ENCODE results near the gene S1PR3. TPM values are rescaled to one million over a fixed set of nuclear protein-coding genes. Genes with fewer than 3 reads are reported as not detected.

Gene S1PR3
- total RNA-seq, 2 experiments from 2014 or later = not detected

- Mint-ChIP-seq H3K27me3 (ENCODE audit: low read depth) (peaks cover 17% of the 10 kb centered on the region), H3K27ac (no peak overlapping the region), H3K9me3 (ENCODE audit: insufficient read depth) (no peaks in the 10 kb centered on the region), H3K36me3 (ENCODE audit: low read depth) (no peaks in the 10 kb centered on the region), H3K4me1 (ENCODE audit: low read depth) (peaks cover 6% of the 10 kb centered on the region), H3K4me3 (no peak overlapping the region)
- DNase-seq (peak; percentile 7), ATAC-seq (no peak)
- POLR2A ChIA-PET = no interaction called here
- CTCF ChIA-PET = no interaction called here
Observed at GRCh38 chr9:88996921-88997235, 5.6 kb downstream of the S1PR3 start.

- ChIA-PET CTCF (no interaction called here), POLR2A (no interaction called here)
- DNase-seq (peak; percentile 15), ATAC-seq (no peak)
- Mint-ChIP-seq H3K4me1 (ENCODE audit: low read depth) (peaks cover 3% of the 10 kb centered on the region), H3K4me3 (no peak overlapping the region), H3K27me3 (ENCODE audit: low read depth) (peaks cover 14% of the 10 kb centered on the region), H3K36me3 (ENCODE audit: low read depth) (no peaks in the 10 kb centered on the region), H3K9me3 (ENCODE audit: insufficient read depth) (no peaks in the 10 kb centered on the region), H3K27ac (no peak overlapping the region)
Observed at GRCh38 chr9:88997646-88998045, 6.4 kb downstream of the S1PR3 start.

GRCh38 chr9:88998503-88998902, 7.2 kb downstream of the S1PR3 start:
- CTCF ChIA-PET = no interaction called here
- DNase-seq (peak; percentile 17), ATAC-seq (no peak)
- Mint-ChIP-seq H3K36me3 (ENCODE audit: low read depth) (no peaks in the 10 kb centered on the region), H3K27ac (no peak overlapping the region), H3K9me3 (ENCODE audit: insufficient read depth) (no peaks in the 10 kb centered on the region), H3K4me3 (no peak overlapping the region), H3K27me3 (ENCODE audit: low read depth) (peaks cover 9% of the 10 kb centered on the region), H3K4me1 (ENCODE audit: low read depth) (peaks cover 3% of the 10 kb centered on the region)
- POLR2A ChIA-PET = no interaction called here

GRCh38 chr9:88998911-88999310, 7.6 kb downstream of the S1PR3 start:
- DNase-seq = peak; percentile 8
- Mint-ChIP-seq H3K9me3 (ENCODE audit: insufficient read depth) (no peaks in the 10 kb centered on the region), H3K27ac (no peak overlapping the region), H3K36me3 (ENCODE audit: low read depth) (no peaks in the 10 kb centered on the region), H3K4me3 (no peak overlapping the region), H3K4me1 (ENCODE audit: low read depth) (peaks cover 3% of the 10 kb centered on the region), H3K27me3 (ENCODE audit: low read depth) (peaks cover 6% of the 10 kb centered on the region)
- ChIA-PET CTCF (no interaction called here), POLR2A (no interaction called here)
- ATAC-seq = no peak

GRCh38 chr9:89000371-89000781, 9.1 kb downstream of the S1PR3 start:
- H3K27me3 Mint-ChIP-seq (ENCODE audit: low read depth) = peaks cover 11% of the 10 kb centered on the region
- H3K4me3 Mint-ChIP-seq = no peak overlapping the region
- ChIA-PET CTCF (interaction anchor here (0.8 to 1.9 kb wide), 6 partner anchors 8 to 1049 kb away, joined by 3 to 14 read pairs (median 4); no protein-coding TSS in a partner anchor), POLR2A (no interaction called here)
- no peak for DNase-seq
- peaks cover 3% of the 10 kb centered on the region for H3K4me1 Mint-ChIP-seq (ENCODE audit: low read depth)
- H3K27ac Mint-ChIP-seq = no peak overlapping the region
- no peaks in the 10 kb centered on the region for H3K36me3 Mint-ChIP-seq (ENCODE audit: low read depth)
- H3K9me3 Mint-ChIP-seq (ENCODE audit: insufficient read depth) = no peaks in the 10 kb centered on the region
- ATAC-seq = no peak

- no peak overlapping the region for H3K4me3 Mint-ChIP-seq
- H3K27me3 Mint-ChIP-seq (ENCODE audit: low read depth) = peaks cover 14% of the 10 kb centered on the region
- CTCF ChIA-PET = interaction anchor here (0.6 to 1.9 kb wide), 7 partner anchors 9 to 1050 kb away, joined by 3 to 14 read pairs (median 4); no protein-coding TSS in a partner anchor
- H3K27ac Mint-ChIP-seq = no peak overlapping the region
- ATAC-seq = peak; percentile 87
- peak; percentile 85 for DNase-seq
- H3K36me3 Mint-ChIP-seq (ENCODE audit: low read depth) = no peaks in the 10 kb centered on the region
- POLR2A ChIA-PET = no interaction called here
- no peaks in the 10 kb centered on the region for H3K9me3 Mint-ChIP-seq (ENCODE audit: insufficient read depth)
- H3K4me1 Mint-ChIP-seq (ENCODE audit: low read depth) = peaks cover 3% of the 10 kb centered on the region
Observed at GRCh38 chr9:89000973-89001916, 10.0 kb downstream of the S1PR3 start.

GRCh38 chr9:89001917-89002540, 10.8 kb downstream of the S1PR3 start:
- H3K27ac Mint-ChIP-seq = no peak overlapping the region
- CTCF ChIA-PET = interaction anchor here (1.5 to 1.9 kb wide), 2 partner anchors 409 to 417 kb away, joined by 3 to 14 read pairs; no protein-coding TSS in a partner anchor
- peaks cover 14% of the 10 kb centered on the region for H3K27me3 Mint-ChIP-seq (ENCODE audit: low read depth)
- no peaks in the 10 kb centered on the region for H3K36me3 Mint-ChIP-seq (ENCODE audit: low read depth)
- H3K4me3 Mint-ChIP-seq = no peak overlapping the region
- DNase-seq (no peak), ATAC-seq (no peak)
- POLR2A ChIA-PET = no interaction called here
- no peaks in the 10 kb centered on the region for H3K9me3 Mint-ChIP-seq (ENCODE audit: insufficient read depth)
- peaks cover 3% of the 10 kb centered on the region for H3K4me1 Mint-ChIP-seq (ENCODE audit: low read depth)

GRCh38 chr9:89002987-89003386, 11.7 kb downstream of the S1PR3 start:
- peaks cover 3% of the 10 kb centered on the region for H3K4me1 Mint-ChIP-seq (ENCODE audit: low read depth)
- no peak overlapping the region for H3K4me3 Mint-ChIP-seq
- CTCF ChIA-PET = interaction anchor here (1.5 kb wide), 1 partner anchor 418 kb away, joined by 3 read pairs; no protein-coding TSS in a partner anchor

GRCh38 chr9:89005323-89005722, 14.1 kb downstream of the S1PR3 start:
- Mint-ChIP-seq H3K27me3 (ENCODE audit: low read depth) (peaks cover 14% of the 10 kb centered on the region), H3K9me3 (ENCODE audit: insufficient read depth) (no peaks in the 10 kb centered on the region), H3K4me1 (ENCODE audit: low read depth) (peaks cover 3% of the 10 kb centered on the region), H3K27ac (no peak overlapping the region), H3K36me3 (ENCODE audit: low read depth) (no peaks in the 10 kb centered on the region), H3K4me3 (no peak overlapping the region)
- ChIA-PET POLR2A (no interaction called here), CTCF (no interaction called here)
- ATAC-seq (no peak), DNase-seq (peak; percentile 15)

More at GRCh38 chr9:89002987-89003386, 11.7 kb downstream of the S1PR3 start:
- peaks cover 14% of the 10 kb centered on the region for H3K27me3 Mint-ChIP-seq (ENCODE audit: low read depth)
- DNase-seq (no peak), ATAC-seq (no peak)
- POLR2A ChIA-PET = interaction anchor here (0.5 kb wide), 1 partner anchor 674 kb away, joined by 3 read pairs; no protein-coding TSS in a partner anchor
- H3K27ac Mint-ChIP-seq = no peak overlapping the region
- H3K9me3 Mint-ChIP-seq (ENCODE audit: insufficient read depth) = no peaks in the 10 kb centered on the region
- no peaks in the 10 kb centered on the region for H3K36me3 Mint-ChIP-seq (ENCODE audit: low read depth)

- peaks cover 14% of the 10 kb centered on the region for H3K27me3 Mint-ChIP-seq (ENCODE audit: low read depth)
- no peak overlapping the region for H3K27ac Mint-ChIP-seq
- H3K4me1 Mint-ChIP-seq (ENCODE audit: low read depth) = no peaks in the 10 kb centered on the region
- H3K4me3 Mint-ChIP-seq = no peak overlapping the region
- DNase-seq (no peak), ATAC-seq (no peak)
- no peaks in the 10 kb centered on the region for H3K9me3 Mint-ChIP-seq (ENCODE audit: insufficient read depth)
- H3K36me3 Mint-ChIP-seq (ENCODE audit: low read depth) = no peaks in the 10 kb centered on the region
- ChIA-PET POLR2A (no interaction called here), CTCF (no interaction called here)
Observed at GRCh38 chr9:89006267-89006666, 15.0 kb downstream of the S1PR3 start.

GRCh38 chr9:89006996-89007967, 16.0 kb downstream of the S1PR3 start:
- DNase-seq (peak; percentile 5), ATAC-seq (no peak)
- Mint-ChIP-seq H3K4me3 (no peak overlapping the region), H3K27me3 (ENCODE audit: low read depth) (peaks cover 9% of the 10 kb centered on the region), H3K4me1 (ENCODE audit: low read depth) (no peaks in the 10 kb centered on the region), H3K9me3 (ENCODE audit: insufficient read depth) (no peaks in the 10 kb centered on the region), H3K36me3 (ENCODE audit: low read depth) (no peaks in the 10 kb centered on the region), H3K27ac (no peak overlapping the region)
- POLR2A ChIA-PET = no interaction called here
- CTCF ChIA-PET = no interaction called here

Measured in activated CD8-positive, alpha-beta T cell treated with anti-CD3 and anti-CD28 coated beads, Interleukin-2, amount 10 ng/mL, durations not matched to agents 7 days and 5 days (primary cell).